Ishikawa (cell line): ENCODE measurements around the gene SLC6A6.

ENCODE experiments used
- CEBPB ChIP-seq: IDR thresholded peaks from 2 replicates; pipeline ENCODE4 v1.6.1; 2012
- CREB1 ChIP-seq: IDR thresholded peaks from 2 replicates; pipeline ENCODE4 v1.6.1; 2012; ENCODE audit warnings: low read depth
- EGR1 ChIP-seq: IDR thresholded peaks from 2 replicates; pipeline ENCODE4 v1.6.1; 2012
- EP300 ChIP-seq: IDR thresholded peaks from 2 replicates; pipeline ENCODE4 v1.6.1; 2012; ENCODE audit warnings: borderline replicate concordance
- FOXM1 ChIP-seq: IDR thresholded peaks from 2 replicates; pipeline ENCODE4 v1.6.1; 2012; ENCODE audit warnings: low read depth, borderline replicate concordance
- NFIC ChIP-seq: IDR thresholded peaks from 2 replicates; pipeline ENCODE4 v1.6.1; 2012
- RAD21 ChIP-seq: IDR thresholded peaks from 2 replicates; pipeline ENCODE4 v1.6.1; 2012; ENCODE audit warnings: low read depth
- REST ChIP-seq: IDR thresholded peaks from 2 replicates; pipeline ENCODE4 v1.6.1; 2012; ENCODE audit warnings: low read depth, mild to moderate bottlenecking
- TAF1 ChIP-seq: IDR thresholded peaks from 2 replicates; pipeline ENCODE4 v1.6.1; 2012; ENCODE audit warnings: low read depth, mild to moderate bottlenecking
- TCF12 ChIP-seq: IDR thresholded peaks from 2 replicates; pipeline ENCODE4 v1.6.1; 2012; ENCODE audit warnings: low read depth
- TEAD4 ChIP-seq: IDR thresholded peaks from 2 replicates; pipeline ENCODE4 v1.6.1; 2012
- USF1 ChIP-seq: IDR thresholded peaks from 2 replicates; pipeline ENCODE4 v1.6.1; 2012
- YY1 ChIP-seq: IDR thresholded peaks from 2 replicates; pipeline ENCODE4 v1.6.1; 2012; ENCODE audit warnings: low read depth
- ZBTB7A ChIP-seq: IDR thresholded peaks from 2 replicates; pipeline ENCODE4 v1.6.1; 2012; ENCODE audit warnings: low read depth
- TF ChIP-seq, protein P1 (sequence below): IDR thresholded peaks from 2 replicates; pipeline ENCODE4 v1.6.1; 2012

SLC6A6 gene

DNA sequence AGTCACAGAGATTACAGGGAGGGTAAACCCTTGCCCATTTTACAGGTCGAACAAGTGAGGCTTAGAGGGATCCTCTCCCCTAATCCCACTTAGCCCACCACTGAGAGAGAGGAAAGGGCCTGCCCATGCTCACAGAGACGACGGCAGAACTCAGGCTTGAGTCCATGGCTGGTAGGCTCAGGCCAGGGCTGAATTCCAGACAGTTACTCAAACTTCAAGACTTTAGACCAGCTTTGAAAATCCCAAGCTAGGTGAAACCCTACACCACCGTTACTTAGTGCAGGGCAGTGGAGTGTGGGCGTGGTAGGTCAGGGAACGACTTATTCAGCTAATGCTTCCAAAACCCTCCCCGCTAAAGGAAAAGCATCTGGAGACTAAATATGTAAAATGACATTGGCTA lies 121.4 kb downstream of the SLC6A6 start:
- TF ChIP-seq RAD21 (no peak), TEAD4 (peak; percentile 31; the same call in 1 of the 2 replicates), YY1 (no peak), EP300 (no peak)

DNA sequence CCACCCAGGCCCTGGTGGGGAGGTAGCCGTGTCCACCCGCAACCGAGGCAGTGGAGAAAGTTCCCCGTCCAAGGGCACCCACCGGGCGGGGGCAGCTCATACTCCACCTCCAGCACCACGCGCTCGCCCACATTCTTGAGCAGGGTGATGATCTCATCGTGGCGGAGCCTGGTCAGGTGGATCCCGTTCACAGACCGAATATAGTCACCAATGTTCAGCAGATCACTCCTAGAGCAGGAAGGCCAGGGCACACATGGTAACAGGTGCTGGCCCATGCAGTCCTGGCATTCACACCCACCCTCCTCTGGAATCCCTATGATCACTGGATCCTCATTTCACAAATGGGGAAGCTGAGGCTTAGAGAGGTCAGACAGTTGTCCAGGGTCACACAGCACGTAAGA lies 121.9 kb downstream of the SLC6A6 start:
- TF ChIP-seq NFIC (no peak), EP300 (no peak), FOXM1 (no peak), USF1 (0 out of 2 replicates have a peak, but pooled peaks have one; percentile 47), TEAD4 (peak; percentile 22; the same call in 1 of the 2 replicates), CREB1 (no peak), ZBTB7A (no peak)
- TF ChIP-seq, protein P1, sequence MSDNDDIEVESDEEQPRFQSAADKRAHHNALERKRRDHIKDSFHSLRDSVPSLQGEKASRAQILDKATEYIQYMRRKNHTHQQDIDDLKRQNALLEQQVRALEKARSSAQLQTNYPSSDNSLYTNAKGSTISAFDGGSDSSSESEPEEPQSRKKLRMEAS, result peak; percentile 51; the same call in 1 of the 2 replicates

DNA sequence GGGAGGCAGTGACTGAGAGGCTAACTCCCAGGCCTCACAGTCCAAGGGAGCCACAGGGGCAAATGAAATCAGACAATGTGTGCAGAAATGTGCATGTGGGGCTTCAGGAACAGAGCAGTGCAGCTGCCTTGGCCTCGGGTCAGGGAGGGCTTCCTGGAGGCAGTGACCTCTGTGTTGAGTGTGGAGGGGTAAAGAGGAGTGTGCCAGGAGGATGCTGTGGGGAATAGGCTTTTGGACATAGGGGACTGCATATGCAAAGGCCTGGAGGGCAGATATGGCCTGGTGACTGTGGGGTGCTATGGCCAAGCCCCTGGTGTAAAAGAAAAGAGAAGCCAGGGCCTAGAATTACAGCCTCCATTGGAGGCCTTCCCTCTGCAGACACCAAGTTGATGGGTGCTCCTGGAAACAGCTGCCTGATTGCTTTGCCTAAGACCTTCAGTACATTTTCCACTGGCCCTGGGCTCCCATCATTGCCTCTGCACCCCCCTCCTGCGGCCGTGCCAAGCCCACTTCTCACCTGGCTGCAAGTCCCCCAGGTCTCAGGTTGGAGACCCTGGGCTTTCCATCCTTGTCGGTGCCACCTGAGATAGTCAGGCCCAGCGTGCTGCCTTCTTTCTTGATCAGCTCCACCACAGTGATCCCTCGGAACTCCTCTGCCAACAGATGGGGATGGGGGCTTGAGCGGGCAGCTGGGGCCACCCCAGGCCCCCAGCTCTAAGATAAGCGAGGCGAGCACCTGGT lies 122.7 kb downstream of the SLC6A6 start:
- TF ChIP-seq CREB1 (no peak), FOXM1 (no peak), RAD21 (no peak), YY1 (no peak), ZBTB7A (no peak), TAF1 (no peak), EGR1 (no peak), NFIC (no peak), TCF12 (no peak), USF1 (no peak), REST (no peak), TEAD4 (no peak), EP300 (no peak), CEBPB (no peak)
- TF ChIP-seq, protein P1, result no peak

GRCh38 chr3:14525685-14526631 lies 123.6 kb downstream of the SLC6A6 start:
- TF ChIP-seq, protein P1, result no peak
- TF ChIP-seq CEBPB, result peak; percentile 77

DNA sequence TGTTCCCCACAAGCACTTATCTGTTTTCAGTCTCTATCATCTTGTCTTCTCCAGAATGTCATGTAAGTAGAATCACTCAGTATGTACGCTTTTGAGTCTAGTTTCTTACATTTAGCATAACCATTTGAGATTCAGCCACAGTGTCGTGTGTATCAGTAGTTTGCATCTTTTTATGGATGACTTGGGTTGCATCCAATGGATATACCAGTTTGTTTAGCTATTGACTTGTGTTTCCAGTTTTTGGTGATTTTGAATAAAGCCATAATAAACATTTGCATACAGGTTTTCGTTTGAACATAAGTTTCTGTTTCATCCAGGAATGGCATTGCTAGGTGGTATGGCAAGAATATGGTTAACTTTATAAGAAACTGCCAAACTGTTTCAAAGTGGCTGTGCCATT lies 125.7 kb downstream of the SLC6A6 start:
- TF ChIP-seq TEAD4 (no peak), YY1 (no peak), TAF1 (no peak), EP300 (no peak), CEBPB (no peak), FOXM1 (no peak), EGR1 (no peak), ZBTB7A (no peak), NFIC (no peak)
- TF ChIP-seq, protein P1, result no peak

GRCh38 chr3:14531856-14532395 lies 129.5 kb downstream of the SLC6A6 start:
- TF ChIP-seq FOXM1 (no peak), NFIC (no peak), CEBPB (no peak), USF1 (no peak), CREB1 (no peak), TCF12 (no peak), EP300 (no peak), YY1 (no peak), TAF1 (no peak), RAD21 (no peak), TEAD4 (no peak), EGR1 (no peak), ZBTB7A (no peak), REST (no peak)
- TF ChIP-seq, protein P1, result no peak
